Measurements from ENCODE around the gene CDH23. TPM values are rescaled to one million over a fixed set of nuclear protein-coding genes. Genes with fewer than 3 reads are reported as not detected.
A peak's percentile ranks its signal among the peaks of the same experiment; 100 is the strongest.

CDH23 gene
- total RNA-seq, 2 experiments from 2014 or later: 4.7 to 4.9 TPM

GRCh38 chr10:71827852-71828251 lies 431.1 kb downstream of the CDH23 start:
- peaks cover 6% of the 10 kb centered on the region for H3K4me1 Mint-ChIP-seq (ENCODE audit: low read depth)
- ATAC-seq (no peak), DNase-seq (no peak)
- CTCF ChIA-PET: no interaction called here
- H3K9me3 Mint-ChIP-seq (ENCODE audit: insufficient read depth): no peaks in the 10 kb centered on the region
- H3K27ac Mint-ChIP-seq: no peak overlapping the region
- no peak overlapping the region for H3K4me3 Mint-ChIP-seq
- POLR2A ChIA-PET: no interaction called here
- peaks cover 56% of the 10 kb centered on the region for H3K36me3 Mint-ChIP-seq (ENCODE audit: low read depth)
- no peaks in the 10 kb centered on the region for H3K27me3 Mint-ChIP-seq (ENCODE audit: low read depth)

- H3K9me3 Mint-ChIP-seq (ENCODE audit: insufficient read depth): no peaks in the 10 kb centered on the region
- ATAC-seq: no peak
- DNase-seq: no peak
- ChIA-PET POLR2A (no interaction called here), CTCF (no interaction called here)
- peaks cover 10% of the 10 kb centered on the region for H3K4me1 Mint-ChIP-seq (ENCODE audit: low read depth)
- H3K27ac Mint-ChIP-seq: no peak overlapping the region
- H3K4me3 Mint-ChIP-seq: no peak overlapping the region
- H3K27me3 Mint-ChIP-seq (ENCODE audit: low read depth): no peaks in the 10 kb centered on the region
- peaks cover 55% of the 10 kb centered on the region for H3K36me3 Mint-ChIP-seq (ENCODE audit: low read depth)
Measured at GRCh38 chr10:71828702-71829101, 432.0 kb downstream of the CDH23 start.

GRCh38 chr10:71829171-71829570 lies 432.5 kb downstream of the CDH23 start:
- ATAC-seq (no peak), DNase-seq (no peak)
- CTCF ChIA-PET: no interaction called here
- no peak overlapping the region for H3K27ac Mint-ChIP-seq
- H3K4me1 Mint-ChIP-seq (ENCODE audit: low read depth): peaks cover 11% of the 10 kb centered on the region
- H3K9me3 Mint-ChIP-seq (ENCODE audit: insufficient read depth): no peaks in the 10 kb centered on the region
- no peak overlapping the region for H3K4me3 Mint-ChIP-seq
- peaks cover 55% of the 10 kb centered on the region for H3K36me3 Mint-ChIP-seq (ENCODE audit: low read depth)
- POLR2A ChIA-PET: no interaction called here
- no peaks in the 10 kb centered on the region for H3K27me3 Mint-ChIP-seq (ENCODE audit: low read depth)

GRCh38 chr10:71829896-71830295 lies 433.2 kb downstream of the CDH23 start:
- ChIA-PET POLR2A (no interaction called here), CTCF (interaction anchor here (1.1 kb wide), 1 partner anchor 9 kb away, joined by 4 read pairs; no protein-coding TSS in a partner anchor)
- Mint-ChIP-seq H3K4me3 (no peak overlapping the region), H3K9me3 (ENCODE audit: insufficient read depth) (no peaks in the 10 kb centered on the region), H3K4me1 (ENCODE audit: low read depth) (peaks cover 11% of the 10 kb centered on the region), H3K27ac (no peak overlapping the region), H3K36me3 (ENCODE audit: low read depth) (peaks cover 53% of the 10 kb centered on the region), H3K27me3 (ENCODE audit: low read depth) (no peaks in the 10 kb centered on the region)
- ATAC-seq (no peak), DNase-seq (no peak)

GRCh38 chr10:71830726-71831125 lies 434.0 kb downstream of the CDH23 start:
- peaks cover 49% of the 10 kb centered on the region for H3K36me3 Mint-ChIP-seq (ENCODE audit: low read depth)
- H3K9me3 Mint-ChIP-seq (ENCODE audit: insufficient read depth): no peaks in the 10 kb centered on the region
- H3K27me3 Mint-ChIP-seq (ENCODE audit: low read depth): no peaks in the 10 kb centered on the region
- no peak overlapping the region for H3K4me3 Mint-ChIP-seq
- DNase-seq (no peak), ATAC-seq (no peak)
- H3K27ac Mint-ChIP-seq: no peak overlapping the region
- peaks cover 11% of the 10 kb centered on the region for H3K4me1 Mint-ChIP-seq (ENCODE audit: low read depth)
- POLR2A ChIA-PET: no interaction called here
- CTCF ChIA-PET: interaction anchor here (1.1 kb wide), 1 partner anchor 10 kb away, joined by 4 read pairs; no protein-coding TSS in a partner anchor

GRCh38 chr10:71831646-71832552 lies 435.2 kb downstream of the CDH23 start:
- H3K4me1 Mint-ChIP-seq (ENCODE audit: low read depth): peaks cover 14% of the 10 kb centered on the region
- ChIA-PET POLR2A (no interaction called here), CTCF (interaction anchor here (1.5 to 1.8 kb wide), 2 partner anchors 65 to 217 kb away, joined by 3 to 7 read pairs; no protein-coding TSS in a partner anchor)
- no peaks in the 10 kb centered on the region for H3K9me3 Mint-ChIP-seq (ENCODE audit: insufficient read depth)
- no peaks in the 10 kb centered on the region for H3K27me3 Mint-ChIP-seq (ENCODE audit: low read depth)
- no peak overlapping the region for H3K27ac Mint-ChIP-seq
- H3K4me3 Mint-ChIP-seq: no peak overlapping the region
- H3K36me3 Mint-ChIP-seq (ENCODE audit: low read depth): peaks cover 41% of the 10 kb centered on the region
- no peak for DNase-seq
- ATAC-seq: no peak

GRCh38 chr10:71832967-71833366 lies 436.2 kb downstream of the CDH23 start:
- Mint-ChIP-seq H3K4me1 (ENCODE audit: low read depth) (peaks cover 24% of the 10 kb centered on the region), H3K9me3 (ENCODE audit: insufficient read depth) (no peaks in the 10 kb centered on the region), H3K4me3 (no peak overlapping the region), H3K36me3 (ENCODE audit: low read depth) (peaks cover 37% of the 10 kb centered on the region), H3K27ac (no peak overlapping the region), H3K27me3 (ENCODE audit: low read depth) (no peaks in the 10 kb centered on the region)
- CTCF ChIA-PET: interaction anchor here (1.1 to 1.8 kb wide), 4 partner anchors 9 to 216 kb away, joined by 3 to 7 read pairs (median 4); partner anchors contain the start of gene VSIR
- DNase-seq (peak; percentile 35), ATAC-seq (peak; percentile 19)
- POLR2A ChIA-PET: no interaction called here

GRCh38 chr10:71833451-71834342 lies 437.0 kb downstream of the CDH23 start:
- ChIA-PET CTCF (interaction anchor here (1.1 to 1.8 kb wide), 4 partner anchors 8 to 215 kb away, joined by 3 to 7 read pairs (median 4); partner anchors contain the start of gene VSIR), POLR2A (interaction anchor here (0.6 to 1.4 kb wide), 2 partner anchors 17 to 211 kb away, joined by 3 to 4 read pairs; partner anchors contain the start of gene PSAP)
- Mint-ChIP-seq H3K27me3 (ENCODE audit: low read depth) (no peaks in the 10 kb centered on the region), H3K9me3 (ENCODE audit: insufficient read depth) (no peaks in the 10 kb centered on the region), H3K27ac (no peak overlapping the region), H3K36me3 (ENCODE audit: low read depth) (peaks cover 33% of the 10 kb centered on the region), H3K4me1 (ENCODE audit: low read depth) (peaks cover 31% of the 10 kb centered on the region), H3K4me3 (no peak overlapping the region)
- ATAC-seq: no peak
- no peak for DNase-seq

GRCh38 chr10:71834343-71834674 lies 437.6 kb downstream of the CDH23 start:
- DNase-seq: no peak
- Mint-ChIP-seq H3K9me3 (ENCODE audit: insufficient read depth) (no peaks in the 10 kb centered on the region), H3K36me3 (ENCODE audit: low read depth) (peaks cover 28% of the 10 kb centered on the region), H3K27me3 (ENCODE audit: low read depth) (no peaks in the 10 kb centered on the region), H3K4me3 (no peak overlapping the region), H3K27ac (no peak overlapping the region), H3K4me1 (ENCODE audit: low read depth) (peaks cover 35% of the 10 kb centered on the region)
- CTCF ChIA-PET: interaction anchor here (1.1 to 1.5 kb wide), 2 partner anchors 8 to 61 kb away, joined by 3 to 5 read pairs; partner anchors contain the start of gene VSIR
- POLR2A ChIA-PET: interaction anchor here (1.4 kb wide), 1 partner anchor 16 kb away, joined by 4 read pairs; the partner anchor contains the start of gene PSAP
- ATAC-seq: no peak

- ChIA-PET CTCF (interaction anchor here (1.2 to 5.0 kb wide), 4 partner anchors 13 to 933 kb away, joined by 3 to 52 read pairs (median 9); partner anchors contain the start of gene PSAP), POLR2A (no interaction called here)
- Mint-ChIP-seq H3K36me3 (ENCODE audit: low read depth) (peaks cover 14% of the 10 kb centered on the region), H3K4me3 (no peak overlapping the region), H3K27ac (no peak overlapping the region), H3K4me1 (ENCODE audit: low read depth) (peaks cover 42% of the 10 kb centered on the region), H3K9me3 (ENCODE audit: insufficient read depth) (no peaks in the 10 kb centered on the region), H3K27me3 (ENCODE audit: low read depth) (no peaks in the 10 kb centered on the region)
- no peak for DNase-seq
- ATAC-seq: no peak
Measured at GRCh38 chr10:71835671-71836595, 439.2 kb downstream of the CDH23 start.

GRCh38 chr10:71836596-71836974 lies 439.9 kb downstream of the CDH23 start:
- CTCF ChIA-PET: interaction anchor here (1.2 to 5.0 kb wide), 8 partner anchors 11 to 933 kb away, joined by 3 to 52 read pairs (median 5); partner anchors contain the start of gene PSAP
- no peak overlapping the region for H3K27ac Mint-ChIP-seq

More at GRCh38 chr10:71836596-71836974, 439.9 kb downstream of the CDH23 start:
- ATAC-seq (no peak), DNase-seq (no peak)
- H3K9me3 Mint-ChIP-seq (ENCODE audit: insufficient read depth): no peaks in the 10 kb centered on the region
- POLR2A ChIA-PET: no interaction called here
- H3K4me3 Mint-ChIP-seq: no peak overlapping the region
- peaks cover 9% of the 10 kb centered on the region for H3K36me3 Mint-ChIP-seq (ENCODE audit: low read depth)
- no peaks in the 10 kb centered on the region for H3K27me3 Mint-ChIP-seq (ENCODE audit: low read depth)
- H3K4me1 Mint-ChIP-seq (ENCODE audit: low read depth): peaks cover 42% of the 10 kb centered on the region

All from activated CD8-positive, alpha-beta T cell treated with anti-CD3 and anti-CD28 coated beads, Interleukin-2, amount 10 ng/mL, durations not matched to agents 7 days and 5 days (primary cell).